HEK293T (cell line): ENCODE results near the gene S100B.

Experiments
- CTCF ChIA-PET: fragments of 350-600 bp; formaldehyde crosslinking; extraction: SDS; loops from one replicate; lab custom pipeline; 2021; ENCODE audit warnings: antibody characterized with exemption, inconsistent platforms; lab: Yijun Ruan, JAX
- POLR2A ChIA-PET: fragments of 350-600 bp; formaldehyde crosslinking; extraction: SDS; loops from one replicate; lab custom pipeline; 2020; ENCODE audit warnings: antibody characterized with exemption, inconsistent platforms; lab: Yijun Ruan, JAX
- DNase-seq: peaks from one replicate; pipeline ENCODE4 v3.0.0; 2012; ENCODE audit warnings: mixed read lengths; ENCODE audit errors: extremely low spot score
- ARNT ChIP-seq: fragments of 450-650 bp; IDR thresholded peaks from 2 replicates; pipeline ENCODE4 v1.6.1; 2017; ENCODE audit warnings: mild to moderate bottlenecking
- BHLHE40 ChIP-seq: fragments of 450-650 bp; IDR thresholded peaks from 2 replicates; pipeline ENCODE4 v1.6.1; 2016; ENCODE audit warnings: mild to moderate bottlenecking, moderate library complexity, borderline replicate concordance
- CTBP1 ChIP-seq: fragments of 450-650 bp; IDR thresholded peaks from 2 replicates; pipeline ENCODE4 v1.6.1; 2016; ENCODE audit warnings: borderline replicate concordance
- ELF4 ChIP-seq: fragments of 450-650 bp; IDR thresholded peaks from 2 replicates; pipeline ENCODE4 v1.6.1; 2017; ENCODE audit warnings: antibody characterized with exemption
- FOXA1 ChIP-seq: fragments of 450-650 bp; IDR thresholded peaks from 2 replicates; pipeline ENCODE4 v1.6.1; 2016; ENCODE audit warnings: mild to moderate bottlenecking
- FOXK2 ChIP-seq: fragments of 450-650 bp; IDR thresholded peaks from 2 replicates; pipeline ENCODE4 v1.6.1; 2016; ENCODE audit warnings: mild to moderate bottlenecking
- FOXM1 ChIP-seq: fragments of 450-650 bp; IDR thresholded peaks from 2 replicates; pipeline ENCODE4 v1.6.1; 2017; ENCODE audit warnings: mild to moderate bottlenecking, borderline replicate concordance
- HDGF ChIP-seq: fragments of 450-650 bp; IDR thresholded peaks from 2 replicates; pipeline ENCODE4 v1.6.1; 2017; ENCODE audit warnings: antibody characterized with exemption, borderline replicate concordance
- L3MBTL2 ChIP-seq: fragments of 450-650 bp; conservative IDR thresholded peaks from 2 replicates; pipeline ENCODE4 v1.6.1; 2016; ENCODE audit warnings: mild to moderate bottlenecking
- LEF1 ChIP-seq: fragments of 450-650 bp; IDR thresholded peaks from 2 replicates; pipeline ENCODE4 v1.6.1; 2017; ENCODE audit warnings: mild to moderate bottlenecking, borderline replicate concordance
- NFRKB ChIP-seq: fragments of 450-650 bp; IDR thresholded peaks from 2 replicates; pipeline ENCODE4 v1.6.1; 2016; ENCODE audit warnings: mild to moderate bottlenecking, moderate library complexity
- PKNOX1 ChIP-seq: fragments of 450-650 bp; IDR thresholded peaks from 2 replicates; pipeline ENCODE4 v1.6.1; 2016
- SP1 ChIP-seq: fragments of 450-650 bp; IDR thresholded peaks from 2 replicates; pipeline ENCODE4 v1.6.1; 2017
- SUZ12 ChIP-seq: fragments of 450-650 bp; IDR thresholded peaks from 2 replicates; pipeline ENCODE4 v1.6.1; 2016; ENCODE audit warnings: mild to moderate bottlenecking
- TARDBP ChIP-seq: fragments of 450-650 bp; IDR thresholded peaks from 2 replicates; pipeline ENCODE4 v1.6.1; 2016
- ZNF384 ChIP-seq: fragments of 450-650 bp; IDR thresholded peaks from 2 replicates; pipeline ENCODE4 v1.6.1; 2016

Gene S100B

GRCh38 chr21:46617267-46618051 is 12.6 kb upstream of the S100B start:
- no peak for DNase-seq
- POLR2A ChIA-PET = interaction anchor here (1.2 kb wide), 1 partner anchor 18 kb away, joined by 3 read pairs; the partner anchor contains the start of gene PRMT2
- CTCF ChIA-PET = no interaction called here
- TF ChIP-seq ARNT = no peak
- no peak for TF ChIP-seq ELF4
- TF ChIP-seq PKNOX1 = no peak
- TF ChIP-seq CTBP1 = no peak
- TF ChIP-seq TARDBP = no peak
- no peak for TF ChIP-seq L3MBTL2
- TF ChIP-seq LEF1 = no peak
- TF ChIP-seq FOXM1 = no peak

- CTCF ChIA-PET = no interaction called here
- no peak for DNase-seq
- POLR2A ChIA-PET = no interaction called here
- TF ChIP-seq PKNOX1 (no peak), ARNT (no peak), HDGF (no peak), FOXA1 (no peak), ZNF384 (no peak), CTBP1 (no peak), BHLHE40 (no peak), ELF4 (no peak), FOXK2 (no peak), TARDBP (no peak), NFRKB (no peak), LEF1 (no peak), SUZ12 (no peak)
These were observed 11.8 kb upstream of the S100B start for GRCh38 chr21:46616656-46617055.

- POLR2A ChIA-PET = no interaction called here
These were observed 11.2 kb upstream of the S100B start for GRCh38 chr21:46616050-46616449.

GRCh38 chr21:46613391-46613790 is 8.5 kb upstream of the S100B start:
- POLR2A ChIA-PET = no interaction called here
- no peak for DNase-seq
- CTCF ChIA-PET = no interaction called here
- TF ChIP-seq ELF4 (no peak), ARNT (no peak), PKNOX1 (no peak), SP1 (no peak), LEF1 (no peak), BHLHE40 (no peak), L3MBTL2 (no peak), CTBP1 (no peak), FOXM1 (no peak), SUZ12 (no peak), FOXK2 (no peak), HDGF (no peak), NFRKB (no peak), TARDBP (no peak), ZNF384 (no peak)

More at GRCh38 chr21:46616050-46616449, 11.2 kb upstream of the S100B start:
- no peak for TF ChIP-seq HDGF
- TF ChIP-seq BHLHE40 = no peak
- no peak for TF ChIP-seq ARNT
- no peak for TF ChIP-seq FOXA1
- no peak for TF ChIP-seq LEF1
- no peak for TF ChIP-seq FOXK2
- no peak for TF ChIP-seq L3MBTL2
- no peak for TF ChIP-seq FOXM1
- no peak for TF ChIP-seq SUZ12
- TF ChIP-seq ELF4 = no peak
- TF ChIP-seq CTBP1 = no peak
- TF ChIP-seq PKNOX1 = no peak
- no peak for TF ChIP-seq TARDBP
- no peak for TF ChIP-seq NFRKB
- TF ChIP-seq SP1 = no peak
- TF ChIP-seq ZNF384 = no peak
- DNase-seq = no peak
- CTCF ChIA-PET = no interaction called here

- ChIA-PET POLR2A (no interaction called here), CTCF (no interaction called here)
- TF ChIP-seq ZNF384 = no peak
- TF ChIP-seq L3MBTL2 = no peak
- TF ChIP-seq FOXA1 = no peak
- no peak for TF ChIP-seq HDGF
- TF ChIP-seq FOXK2 = no peak
- TF ChIP-seq PKNOX1 = no peak
- TF ChIP-seq SP1 = no peak
- TF ChIP-seq ARNT = no peak
- no peak for TF ChIP-seq NFRKB
- TF ChIP-seq CTBP1 = no peak
- TF ChIP-seq LEF1 = no peak
- no peak for TF ChIP-seq ELF4
- no peak for TF ChIP-seq TARDBP
- DNase-seq = no peak
These were observed 5.3 kb upstream of the S100B start for GRCh38 chr21:46610018-46610701.
